Measurements from ENCODE around the gene INHBC.

DNA sequence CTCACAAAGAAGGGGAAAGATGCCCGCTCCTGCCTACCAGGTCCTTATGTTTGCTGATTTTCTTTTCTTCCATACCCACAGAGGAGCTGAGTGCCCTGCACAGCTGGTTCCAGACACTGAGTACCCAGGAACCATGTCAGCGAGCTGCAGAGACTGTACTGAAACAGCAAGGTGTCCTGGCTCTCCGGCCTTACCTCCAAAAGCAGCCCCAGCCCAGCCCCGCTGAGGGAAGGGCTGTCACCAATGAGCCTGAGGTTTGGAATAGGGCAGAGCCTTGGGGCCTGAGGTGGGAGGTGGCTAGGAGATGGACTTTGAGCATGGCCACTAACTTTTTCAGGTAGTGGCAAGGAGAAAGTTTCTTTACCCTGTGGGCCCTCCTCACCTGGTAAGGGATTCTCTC, 55.5 kb downstream of the INHBC start:
- no peak for TF ChIP-seq POLR2AphosphoS5 (IDR thresholded peaks at IDR 0.05)
- TF ChIP-seq, protein P1, sequence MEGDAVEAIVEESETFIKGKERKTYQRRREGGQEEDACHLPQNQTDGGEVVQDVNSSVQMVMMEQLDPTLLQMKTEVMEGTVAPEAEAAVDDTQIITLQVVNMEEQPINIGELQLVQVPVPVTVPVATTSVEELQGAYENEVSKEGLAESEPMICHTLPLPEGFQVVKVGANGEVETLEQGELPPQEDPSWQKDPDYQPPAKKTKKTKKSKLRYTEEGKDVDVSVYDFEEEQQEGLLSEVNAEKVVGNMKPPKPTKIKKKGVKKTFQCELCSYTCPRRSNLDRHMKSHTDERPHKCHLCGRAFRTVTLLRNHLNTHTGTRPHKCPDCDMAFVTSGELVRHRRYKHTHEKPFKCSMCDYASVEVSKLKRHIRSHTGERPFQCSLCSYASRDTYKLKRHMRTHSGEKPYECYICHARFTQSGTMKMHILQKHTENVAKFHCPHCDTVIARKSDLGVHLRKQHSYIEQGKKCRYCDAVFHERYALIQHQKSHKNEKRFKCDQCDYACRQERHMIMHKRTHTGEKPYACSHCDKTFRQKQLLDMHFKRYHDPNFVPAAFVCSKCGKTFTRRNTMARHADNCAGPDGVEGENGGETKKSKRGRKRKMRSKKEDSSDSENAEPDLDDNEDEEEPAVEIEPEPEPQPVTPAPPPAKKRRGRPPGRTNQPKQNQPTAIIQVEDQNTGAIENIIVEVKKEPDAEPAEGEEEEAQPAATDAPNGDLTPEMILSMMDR (IDR thresholded peaks at IDR 0.05), result no peak

All from breast epithelium (tissue), 3 donors.